ENCODE results near the gene WBP1. TPM values are rescaled to one million over a fixed set of nuclear protein-coding genes. Genes with fewer than 3 reads are reported as not detected.

WBP1 gene
- total RNA-seq, 1 experiment from 2014 or later = 67.6 TPM

DNA sequence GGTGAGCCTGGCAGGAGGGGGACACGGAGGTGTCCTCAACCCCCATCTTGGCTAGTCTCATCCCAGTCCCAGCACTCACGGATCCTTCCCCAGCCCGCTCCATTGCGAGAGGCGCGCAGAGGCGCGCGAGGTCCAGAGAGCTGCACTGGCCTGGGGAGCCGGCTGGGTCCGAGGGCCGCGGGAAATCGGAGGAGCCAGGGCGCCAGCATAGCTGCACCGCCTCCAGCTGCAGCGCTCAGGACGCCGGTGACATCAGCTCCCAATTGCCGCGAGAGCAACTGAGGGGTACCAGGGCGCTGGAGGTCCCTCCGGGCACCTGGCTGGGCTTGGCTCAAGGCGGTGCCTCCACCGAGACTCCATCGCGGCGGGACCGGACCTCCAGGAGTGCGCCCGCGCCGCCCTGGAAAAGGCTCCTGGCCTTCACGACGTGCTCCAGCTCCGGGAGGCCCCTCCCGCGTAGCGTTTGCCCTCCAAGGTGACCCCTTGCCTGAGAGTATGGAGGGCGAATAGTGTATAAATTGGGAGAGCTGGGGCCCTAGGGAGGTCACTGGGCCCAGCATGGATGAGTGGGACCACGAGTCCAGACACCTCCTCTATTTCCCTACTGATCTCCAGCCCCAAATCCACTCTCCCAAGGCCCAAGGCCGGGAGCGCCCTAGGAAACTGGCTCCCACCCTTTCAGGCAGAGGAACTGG is 22.0 kb upstream of the WBP1 start:
- POLR2A ChIA-PET = no interaction called here
- intact Hi-C loops (cut with micrococcal nuclease; ENCODE audit: unreplicated experiment) (no loop called here), in situ Hi-C loops (cut with HindIII; ENCODE audit: low pct_unique_long_range_greater_than_20kb, low sequenced_read_pairs) (no loop called here)
- Histone ChIP-seq H3K4me1 (ENCODE audit: control insufficient read depth, insufficient read depth, low read length) (peaks cover 6% of the 10 kb centered on the region), H3K36me3 (ENCODE audit: control insufficient read depth, insufficient read depth, low read length) (peaks cover 3% of the 10 kb centered on the region; the same call in 1 of the 2 replicates), H3K27me3 (ENCODE audit: control insufficient read depth, insufficient read depth, low read length) (no peaks in the 10 kb centered on the region), H3K27ac (ENCODE audit: low read length) (no peak overlapping the region), H3K4me3 (ENCODE audit: low read depth in 2 of 2, low read length in 2 of 2) (no peak overlapping the region), H3K9me3 (ENCODE audit: control insufficient read depth, insufficient read depth, low read depth, low read length) (no peaks in the 10 kb centered on the region)
- TF ChIP-seq, protein P1, sequence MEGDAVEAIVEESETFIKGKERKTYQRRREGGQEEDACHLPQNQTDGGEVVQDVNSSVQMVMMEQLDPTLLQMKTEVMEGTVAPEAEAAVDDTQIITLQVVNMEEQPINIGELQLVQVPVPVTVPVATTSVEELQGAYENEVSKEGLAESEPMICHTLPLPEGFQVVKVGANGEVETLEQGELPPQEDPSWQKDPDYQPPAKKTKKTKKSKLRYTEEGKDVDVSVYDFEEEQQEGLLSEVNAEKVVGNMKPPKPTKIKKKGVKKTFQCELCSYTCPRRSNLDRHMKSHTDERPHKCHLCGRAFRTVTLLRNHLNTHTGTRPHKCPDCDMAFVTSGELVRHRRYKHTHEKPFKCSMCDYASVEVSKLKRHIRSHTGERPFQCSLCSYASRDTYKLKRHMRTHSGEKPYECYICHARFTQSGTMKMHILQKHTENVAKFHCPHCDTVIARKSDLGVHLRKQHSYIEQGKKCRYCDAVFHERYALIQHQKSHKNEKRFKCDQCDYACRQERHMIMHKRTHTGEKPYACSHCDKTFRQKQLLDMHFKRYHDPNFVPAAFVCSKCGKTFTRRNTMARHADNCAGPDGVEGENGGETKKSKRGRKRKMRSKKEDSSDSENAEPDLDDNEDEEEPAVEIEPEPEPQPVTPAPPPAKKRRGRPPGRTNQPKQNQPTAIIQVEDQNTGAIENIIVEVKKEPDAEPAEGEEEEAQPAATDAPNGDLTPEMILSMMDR (IDR thresholded peaks at IDR 0.05) = no peak
- TF ChIP-seq POLR2AphosphoS5 (IDR thresholded peaks at IDR 0.05; ENCODE audit: low read depth, low read length) (no peak), TCF7L2 (IDR thresholded peaks at IDR 0.05; ENCODE audit: low read depth, low read length) (no peak), SIN3A (IDR thresholded peaks at IDR 0.05; ENCODE audit: borderline replicate concordance, insufficient read depth, low read depth, low read length) (no peak), REST (IDR thresholded peaks at IDR 0.05; ENCODE audit: insufficient read depth in 1 of 2, low read depth in 2 of 2, low read length in 1 of 2) (no peak)
- DNase-seq (ENCODE audit: low read depth, low spot score) = no peak
- no peak for ATAC-seq
- no TSS peak for BruUV-seq (replicated peaks)
- CTCF ChIA-PET = no interaction called here

DNA sequence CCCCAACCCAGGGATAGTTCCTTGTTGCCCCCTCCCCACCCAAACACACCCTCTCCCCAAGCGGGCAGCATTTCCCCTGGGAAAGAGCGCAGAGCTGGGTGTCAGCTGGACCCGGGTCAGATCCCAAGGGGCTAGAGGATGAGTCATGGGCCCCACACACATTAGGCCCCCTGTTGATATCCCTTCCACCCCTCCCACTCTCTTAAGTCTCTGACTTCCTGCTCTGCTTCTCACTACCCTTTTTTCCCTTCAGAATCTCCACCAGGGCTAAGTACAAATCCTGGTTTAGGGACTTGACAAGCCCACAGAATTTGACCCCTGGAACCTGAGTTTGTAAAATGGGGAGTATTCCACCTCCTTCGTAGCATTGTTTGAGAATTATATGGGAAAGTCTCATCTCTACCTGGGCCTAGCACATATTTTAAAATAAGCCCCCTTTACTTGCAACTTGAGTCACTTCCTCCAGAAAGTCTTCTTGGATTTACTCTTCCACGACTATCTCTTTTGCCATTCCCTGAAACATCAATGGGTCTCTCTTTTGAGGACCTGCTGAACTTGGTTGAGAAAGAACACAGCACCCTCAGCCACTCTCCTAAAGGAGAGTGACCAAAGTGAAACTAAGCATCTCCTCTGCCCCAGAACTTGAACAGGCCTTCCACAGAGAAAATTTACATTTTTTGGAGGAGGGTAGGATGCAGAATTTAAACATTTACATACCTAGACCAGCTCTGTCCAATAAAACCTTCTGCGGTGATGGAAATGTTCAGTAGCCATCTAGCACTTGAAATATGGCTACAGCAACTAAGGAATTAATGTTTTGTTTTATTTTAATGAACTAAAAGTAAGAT is 21.2 kb upstream of the WBP1 start:
- Histone ChIP-seq H3K36me3 (ENCODE audit: control insufficient read depth, insufficient read depth, low read length) (no peaks in the 10 kb centered on the region), H3K27ac (ENCODE audit: low read length) (no peak overlapping the region)

More for the DNA sequence above, 21.2 kb upstream of the WBP1 start:
- H3K4me3 ChIP-seq (ENCODE audit: low read depth in 2 of 2, low read length in 2 of 2) = no peak overlapping the region
- TF ChIP-seq, protein P1 (IDR thresholded peaks at IDR 0.05) = no peak
- TF ChIP-seq REST (IDR thresholded peaks at IDR 0.05; ENCODE audit: insufficient read depth in 1 of 2, low read depth in 2 of 2, low read length in 1 of 2) (no peak), SIN3A (IDR thresholded peaks at IDR 0.05; ENCODE audit: borderline replicate concordance, insufficient read depth, low read depth, low read length) (no peak), TCF7L2 (IDR thresholded peaks at IDR 0.05; ENCODE audit: low read depth, low read length) (no peak), POLR2AphosphoS5 (IDR thresholded peaks at IDR 0.05; ENCODE audit: low read depth, low read length) (no peak)
- no peak for ATAC-seq
- peaks cover 6% of the 10 kb centered on the region for H3K4me1 ChIP-seq (ENCODE audit: control insufficient read depth, insufficient read depth, low read length)
- H3K27me3 ChIP-seq (ENCODE audit: control insufficient read depth, insufficient read depth, low read length) = no peaks in the 10 kb centered on the region
- in situ Hi-C loops (cut with HindIII; ENCODE audit: low pct_unique_long_range_greater_than_20kb, low sequenced_read_pairs) = no loop called here
- intact Hi-C loops (cut with micrococcal nuclease; ENCODE audit: unreplicated experiment) = no loop called here
- H3K9me3 ChIP-seq (ENCODE audit: control insufficient read depth, insufficient read depth, low read depth, low read length) = no peaks in the 10 kb centered on the region
- POLR2A ChIA-PET = no interaction called here
- CTCF ChIA-PET = no interaction called here
- BruUV-seq (replicated peaks) = no TSS peak
- no peak for DNase-seq (ENCODE audit: low read depth, low spot score)
